HepG2 (cell line): ENCODE results near the gene NCKAP5L. TPM values are rescaled to one million over a fixed set of nuclear protein-coding genes. Genes with fewer than 3 reads are reported as not detected.

Experiments used
- FOXA1 ChIP-seq, 2 experiments: fragments of 450-650 bp in 1 of 2; sonication (generic) in 1 of 2; formaldehyde crosslinking in 1 of 2; IDR thresholded peaks; 2 replicates each; pipeline versions ENCODE4 v1.4.0 to v1.6.1; 2016 to 2020; ENCODE audit warnings: missing genetic modification reagents in 1 of 2
- FOXA3 ChIP-seq: IDR thresholded peaks from 2 replicates; pipeline ENCODE4 v1.6.1; 2016; ENCODE audit warnings: missing genetic modification reagents, missing compliant biosample characterization
- HNRNPUL1 ChIP-seq: fragments of 200-400 bp; formaldehyde crosslinking; IDR thresholded peaks from 2 replicates; pipeline ENCODE4 v1.6.1; 2017; ENCODE audit warnings: low read depth, mild to moderate bottlenecking, low read length, moderate library complexity
- KAT2B ChIP-seq: fragments of 150-350 bp; IDR thresholded peaks from 2 replicates; pipeline ENCODE4 v1.6.1; 2014; ENCODE audit warnings: low read depth, low read length, borderline replicate concordance
- PAX8 ChIP-seq: sonication (generic); formaldehyde crosslinking; IDR thresholded peaks from 2 replicates; pipeline ENCODE4 v1.8.0; 2022; ENCODE audit warnings: mild to moderate bottlenecking, missing genetic modification reagents, borderline replicate concordance
- RXRA ChIP-seq: sonication (generic); formaldehyde crosslinking; IDR thresholded peaks from 2 replicates; pipeline ENCODE4 v1.5.1; 2020; ENCODE audit warnings: missing genetic modification reagents
- TEAD2 ChIP-seq: sonication (generic); formaldehyde crosslinking; IDR thresholded peaks from 2 replicates; pipeline ENCODE4 v1.9.0; 2021; ENCODE audit warnings: missing genetic modification reagents
- ZBTB21 ChIP-seq: sonication (generic); formaldehyde crosslinking; IDR thresholded peaks from 2 replicates; pipeline ENCODE4 v1.4.0; 2020; ENCODE audit warnings: missing genetic modification reagents
- ZNF747 ChIP-seq: sonication (generic); formaldehyde crosslinking; IDR thresholded peaks from 2 replicates; pipeline ENCODE4 v1.8.1; 2023; ENCODE audit warnings: missing genetic modification reagents, mild to moderate bottlenecking, borderline replicate concordance
- ZNF766 ChIP-seq: sonication (generic); formaldehyde crosslinking; IDR thresholded peaks from 2 replicates; pipeline ENCODE4 v1.5.0; 2020; ENCODE audit warnings: missing genetic modification reagents, borderline replicate concordance
- ZNF792 ChIP-seq: IDR thresholded peaks from 2 replicates; pipeline ENCODE4 v1.6.1; 2016
- ZNF841 ChIP-seq: sonication (generic); formaldehyde crosslinking; IDR thresholded peaks from 2 replicates; pipeline ENCODE4 v1.8.1; 2023; ENCODE audit warnings: missing genetic modification reagents, borderline replicate concordance
- ZSCAN12 ChIP-seq: sonication (generic); formaldehyde crosslinking; IDR thresholded peaks from 2 replicates; pipeline ENCODE4 v1.9.0; 2021; ENCODE audit warnings: mild to moderate bottlenecking, missing genetic modification reagents
- polyA plus RNA-seq, 8 experiments: library from polyadenylated mRNA; depleted of rRNA in 3 of 8; stranded (reverse) in 7 of 8; unstranded in 1 of 8; fragments of >200 nt; fragmentation: Illumina TruSeq in 4 of 8; extraction: Trizol in 4 of 8; gene quantifications; 2 replicates each; pipeline versions ENCODE4 v1.2.1 to v1.2.3, GENCODE V29; 2011 to 2016; ENCODE audit warnings: low read depth in 4 of 8, missing spikeins in 1 of 8, mixed read lengths in 1 of 8; ENCODE audit not compliant: insufficient read depth in 1 of 8
- total RNA-seq, 5 experiments: library from RNA; depleted of rRNA; stranded (reverse); fragments of >200 nt; fragmentation: Illumina TruSeq; extraction: Trizol; gene quantifications; 2 replicates each; pipeline ENCODE4 v1.2.3, GENCODE V29; 2016; ENCODE audit warnings: low read depth in 1 of 5
- TF ChIP-seq, protein P1 (sequence below), 2 experiments: sonication (generic) in 1 of 2; formaldehyde crosslinking in 1 of 2; IDR thresholded peaks; 2 replicates each; pipeline versions ENCODE4 v1.4.0 to v1.6.1; 2018 to 2020; ENCODE audit warnings: missing genetic modification reagents in 2 of 2, borderline replicate concordance in 1 of 2, low read depth in 1 of 2, mild to moderate bottlenecking in 1 of 2, missing biosample characterization in 1 of 2
- TF ChIP-seq, protein P2 (sequence below): fragments of 450-650 bp; IDR thresholded peaks from 2 replicates; pipeline ENCODE4 v1.6.1; 2017; ENCODE audit warnings: mild to moderate bottlenecking
- TF ChIP-seq, protein P3 (sequence below): sonication (generic); formaldehyde crosslinking; IDR thresholded peaks from 2 replicates; pipeline ENCODE4 v1.5.0; 2020; ENCODE audit warnings: missing genetic modification reagents, mild to moderate bottlenecking, borderline replicate concordance
- TF ChIP-seq, protein P4 (sequence below): sonication (generic); formaldehyde crosslinking; IDR thresholded peaks from 2 replicates; pipeline ENCODE4 v1.4.0; 2020; ENCODE audit warnings: missing genetic modification reagents, borderline replicate concordance
- TF ChIP-seq, protein P5 (sequence below): sonication (generic); formaldehyde crosslinking; IDR thresholded peaks from 2 replicates; pipeline ENCODE4 v1.4.0; 2020; ENCODE audit warnings: low read depth, mild to moderate bottlenecking, missing genetic modification reagents

The NCKAP5L gene
- total and polyA plus RNA-seq, 2 of the 13 experiments (the other 11 are each of a cell fraction or from before 2014, with no cell fraction given): 4.1 to 9.0 TPM

DNA sequence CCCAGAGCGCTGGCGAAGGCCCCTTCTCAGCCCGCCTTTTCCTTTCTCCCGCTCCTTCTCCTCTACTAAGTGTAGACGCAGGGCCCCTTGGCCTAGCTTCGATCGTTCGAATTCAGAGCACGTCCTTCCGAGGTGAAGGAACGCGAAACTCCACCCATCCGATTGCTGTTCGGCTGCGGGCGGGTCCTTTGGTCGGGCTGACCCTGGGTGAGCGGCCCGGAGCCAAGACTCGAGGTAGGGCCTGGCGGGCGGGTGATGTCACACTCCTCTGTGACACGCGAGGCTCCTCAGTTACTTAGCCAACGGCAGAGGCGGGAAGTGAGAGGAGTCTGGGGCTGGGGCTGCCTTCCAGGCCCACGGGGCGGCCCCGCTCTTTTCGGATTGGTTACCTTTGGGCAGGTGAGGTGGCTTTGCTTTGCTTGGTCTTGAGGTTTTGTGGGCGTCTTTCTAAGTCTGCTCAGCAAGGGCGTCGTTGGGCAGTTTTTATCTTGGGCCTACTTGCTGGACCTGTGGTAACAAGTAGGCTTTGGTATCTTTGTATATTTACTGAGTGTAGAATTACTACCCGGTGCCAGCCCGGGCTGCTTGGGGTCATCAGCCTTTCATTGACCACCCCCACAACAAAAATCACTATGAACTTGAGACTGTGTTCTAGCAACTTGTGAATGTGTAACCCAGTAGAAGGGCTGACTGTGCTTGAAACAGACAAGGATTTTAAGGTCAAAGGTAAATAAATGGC is 86.2 kb downstream of the NCKAP5L start (continued):
- TF ChIP-seq, protein P1, sequence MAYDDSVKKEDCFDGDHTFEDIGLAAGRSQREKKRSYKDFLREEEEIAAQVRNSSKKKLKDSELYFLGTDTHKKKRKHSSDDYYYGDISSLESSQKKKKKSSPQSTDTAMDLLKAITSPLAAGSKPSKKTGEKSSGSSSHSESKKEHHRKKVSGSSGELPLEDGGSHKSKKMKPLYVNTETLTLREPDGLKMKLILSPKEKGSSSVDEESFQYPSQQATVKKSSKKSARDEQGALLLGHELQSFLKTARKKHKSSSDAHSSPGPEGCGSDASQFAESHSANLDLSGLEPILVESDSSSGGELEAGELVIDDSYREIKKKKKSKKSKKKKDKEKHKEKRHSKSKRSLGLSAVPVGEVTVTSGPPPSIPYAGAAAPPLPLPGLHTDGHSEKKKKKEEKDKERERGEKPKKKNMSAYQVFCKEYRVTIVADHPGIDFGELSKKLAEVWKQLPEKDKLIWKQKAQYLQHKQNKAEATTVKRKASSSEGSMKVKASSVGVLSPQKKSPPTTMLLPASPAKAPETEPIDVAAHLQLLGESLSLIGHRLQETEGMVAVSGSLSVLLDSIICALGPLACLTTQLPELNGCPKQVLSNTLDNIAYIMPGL (CRISPR knock-in tag; IDR thresholded peaks at IDR 0.05; ENCODE audit: borderline replicate concordance in 1 of 2, low read depth in 1 of 2): peak in 1 of 2 experiments; percentile 42; a peak in 1 of 4 replicates
- TF ChIP-seq, protein P2, sequence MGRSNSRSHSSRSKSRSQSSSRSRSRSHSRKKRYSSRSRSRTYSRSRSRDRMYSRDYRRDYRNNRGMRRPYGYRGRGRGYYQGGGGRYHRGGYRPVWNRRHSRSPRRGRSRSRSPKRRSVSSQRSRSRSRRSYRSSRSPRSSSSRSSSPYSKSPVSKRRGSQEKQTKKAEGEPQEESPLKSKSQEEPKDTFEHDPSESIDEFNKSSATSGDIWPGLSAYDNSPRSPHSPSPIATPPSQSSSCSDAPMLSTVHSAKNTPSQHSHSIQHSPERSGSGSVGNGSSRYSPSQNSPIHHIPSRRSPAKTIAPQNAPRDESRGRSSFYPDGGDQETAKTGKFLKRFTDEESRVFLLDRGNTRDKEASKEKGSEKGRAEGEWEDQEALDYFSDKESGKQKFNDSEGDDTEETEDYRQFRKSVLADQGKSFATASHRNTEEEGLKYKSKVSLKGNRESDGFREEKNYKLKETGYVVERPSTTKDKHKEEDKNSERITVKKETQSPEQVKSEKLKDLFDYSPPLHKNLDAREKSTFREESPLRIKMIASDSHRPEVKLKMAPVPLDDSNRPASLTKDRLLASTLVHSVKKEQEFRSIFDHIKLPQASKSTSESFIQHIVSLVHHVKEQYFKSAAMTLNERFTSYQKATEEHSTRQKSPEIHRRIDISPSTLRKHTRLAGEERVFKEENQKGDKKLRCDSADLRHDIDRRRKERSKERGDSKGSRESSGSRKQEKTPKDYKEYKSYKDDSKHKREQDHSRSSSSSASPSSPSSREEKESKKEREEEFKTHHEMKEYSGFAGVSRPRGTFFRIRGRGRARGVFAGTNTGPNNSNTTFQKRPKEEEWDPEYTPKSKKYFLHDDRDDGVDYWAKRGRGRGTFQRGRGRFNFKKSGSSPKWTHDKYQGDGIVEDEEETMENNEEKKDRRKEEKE: no peak
- TF ChIP-seq ZSCAN12 (CRISPR knock-in tag) (no peak), FOXA3 (CRISPR knock-in tag) (peak; percentile 32), PAX8 (CRISPR knock-in tag) (no peak), ZBTB21 (CRISPR knock-in tag) (0 out of 2 replicates have a peak, but pooled peaks have one; percentile 50), FOXA1 (IDR thresholded peaks at IDR 0.05) (no peak), FOXA1 (CRISPR knock-in tag; IDR thresholded peaks at IDR 0.05) (peak; percentile 60), HNRNPUL1 (no peak), ZNF792 (CRISPR knock-in tag) (no peak), ZNF747 (no peak), ZNF841 (CRISPR knock-in tag) (no peak), RXRA (CRISPR knock-in tag) (peak; percentile 80), TEAD2 (CRISPR knock-in tag) (no peak), ZNF766 (no peak), KAT2B (no peak)
- TF ChIP-seq, protein P3, sequence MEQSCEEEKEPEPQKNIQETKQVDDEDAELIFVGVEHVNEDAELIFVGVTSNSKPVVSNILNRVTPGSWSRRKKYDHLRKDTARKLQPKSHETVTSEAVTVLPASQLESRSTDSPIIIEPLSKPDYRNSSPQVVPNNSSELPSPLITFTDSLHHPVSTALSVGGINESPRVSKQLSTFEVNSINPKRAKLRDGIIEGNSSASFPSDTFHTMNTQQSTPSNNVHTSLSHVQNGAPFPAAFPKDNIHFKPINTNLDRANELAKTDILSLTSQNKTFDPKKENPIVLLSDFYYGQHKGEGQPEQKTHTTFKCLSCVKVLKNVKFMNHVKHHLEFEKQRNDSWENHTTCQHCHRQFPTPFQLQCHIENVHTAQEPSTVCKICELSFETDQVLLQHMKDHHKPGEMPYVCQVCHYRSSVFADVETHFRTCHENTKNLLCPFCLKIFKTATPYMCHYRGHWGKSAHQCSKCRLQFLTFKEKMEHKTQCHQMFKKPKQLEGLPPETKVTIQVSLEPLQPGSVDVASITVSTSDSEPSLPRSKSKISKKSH: no peak
- TF ChIP-seq, protein P4, sequence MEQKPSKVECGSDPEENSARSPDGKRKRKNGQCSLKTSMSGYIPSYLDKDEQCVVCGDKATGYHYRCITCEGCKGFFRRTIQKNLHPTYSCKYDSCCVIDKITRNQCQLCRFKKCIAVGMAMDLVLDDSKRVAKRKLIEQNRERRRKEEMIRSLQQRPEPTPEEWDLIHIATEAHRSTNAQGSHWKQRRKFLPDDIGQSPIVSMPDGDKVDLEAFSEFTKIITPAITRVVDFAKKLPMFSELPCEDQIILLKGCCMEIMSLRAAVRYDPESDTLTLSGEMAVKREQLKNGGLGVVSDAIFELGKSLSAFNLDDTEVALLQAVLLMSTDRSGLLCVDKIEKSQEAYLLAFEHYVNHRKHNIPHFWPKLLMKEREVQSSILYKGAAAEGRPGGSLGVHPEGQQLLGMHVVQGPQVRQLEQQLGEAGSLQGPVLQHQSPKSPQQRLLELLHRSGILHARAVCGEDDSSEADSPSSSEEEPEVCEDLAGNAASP: peak; percentile 89; the same call in 1 of the 2 replicates
- TF ChIP-seq, protein P5, sequence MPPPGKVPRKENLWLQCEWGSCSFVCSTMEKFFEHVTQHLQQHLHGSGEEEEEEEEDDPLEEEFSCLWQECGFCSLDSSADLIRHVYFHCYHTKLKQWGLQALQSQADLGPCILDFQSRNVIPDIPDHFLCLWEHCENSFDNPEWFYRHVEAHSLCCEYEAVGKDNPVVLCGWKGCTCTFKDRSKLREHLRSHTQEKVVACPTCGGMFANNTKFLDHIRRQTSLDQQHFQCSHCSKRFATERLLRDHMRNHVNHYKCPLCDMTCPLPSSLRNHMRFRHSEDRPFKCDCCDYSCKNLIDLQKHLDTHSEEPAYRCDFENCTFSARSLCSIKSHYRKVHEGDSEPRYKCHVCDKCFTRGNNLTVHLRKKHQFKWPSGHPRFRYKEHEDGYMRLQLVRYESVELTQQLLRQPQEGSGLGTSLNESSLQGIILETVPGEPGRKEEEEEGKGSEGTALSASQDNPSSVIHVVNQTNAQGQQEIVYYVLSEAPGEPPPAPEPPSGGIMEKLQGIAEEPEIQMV (CRISPR knock-in tag): 0 out of 2 replicates have a peak, but pooled peaks have one; percentile 56
